GM21576 (cell line): ENCODE measurements around the gene ADAMTSL1.
"Not testable (repeated sequence)": the region's sequence is repeated elsewhere in the genome, so short reads cannot be mapped to it uniquely, and the experiment has no call there.

ENCODE experiments used
- ATAC-seq: cut with Tn5 transposase; IDR thresholded peaks from one replicate; pipeline ENCODE4 v1.9.1; 2021; ENCODE audit warnings: mild to moderate bottlenecking, moderate library complexity; ENCODE audit not compliant: unreplicated experiment

The ADAMTSL1 gene

DNA sequence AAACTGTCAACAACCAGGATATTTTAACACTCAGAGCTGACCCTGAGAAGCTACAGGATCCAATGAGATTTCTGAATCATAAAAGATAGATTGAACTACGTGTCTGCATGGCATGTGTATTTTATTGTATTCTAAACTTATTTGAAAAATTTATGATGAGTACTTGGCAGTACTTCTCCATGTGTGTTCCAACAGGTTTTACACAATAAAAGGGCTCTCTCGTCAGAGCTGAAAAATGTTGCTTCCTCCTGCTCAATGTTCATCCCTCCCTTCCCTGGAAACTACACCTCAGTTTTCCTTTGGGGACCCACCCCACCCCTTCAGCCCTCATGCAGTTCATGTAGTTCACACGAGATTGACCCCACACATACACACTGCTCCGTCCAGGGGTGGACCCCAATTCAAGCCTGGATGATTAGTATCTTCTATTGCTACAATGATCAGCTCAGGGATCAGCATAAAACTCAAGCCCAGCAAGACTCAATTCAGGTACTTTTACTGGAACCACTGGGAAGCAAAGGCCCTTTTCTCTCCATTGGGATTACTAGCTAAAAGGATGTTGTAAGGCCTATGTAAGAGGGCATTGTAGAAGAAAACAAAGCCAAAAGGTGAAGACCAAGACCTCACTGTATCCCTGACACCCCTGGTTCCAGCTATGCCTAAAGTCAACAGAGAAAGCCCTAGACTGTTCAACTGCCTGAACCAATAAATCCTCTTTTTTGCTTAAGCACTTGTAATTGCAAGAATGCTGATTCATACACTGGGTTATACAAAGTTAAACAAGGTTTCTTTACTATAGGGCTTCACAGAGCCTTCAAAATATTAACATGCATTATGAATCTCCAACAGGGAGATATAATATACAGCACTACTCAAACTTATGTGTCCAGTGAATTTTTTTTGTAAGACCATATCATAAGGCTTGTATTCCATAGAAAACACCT lies 446.5 kb downstream of the ADAMTSL1 start:
- ATAC-seq = no peak

- ATAC-seq = no peak
Observed at GRCh38 chr9:18921366-18922075, 447.6 kb downstream of the ADAMTSL1 start.

- ATAC-seq = no peak
Observed at GRCh38 chr9:18922161-18922885, 448.4 kb downstream of the ADAMTSL1 start.

GRCh38 chr9:18923167-18923566 lies 449.2 kb downstream of the ADAMTSL1 start:
- no peak for ATAC-seq

GRCh38 chr9:18923671-18924430 lies 449.9 kb downstream of the ADAMTSL1 start:
- no peak for ATAC-seq

- no peak for ATAC-seq
Observed at GRCh38 chr9:18925880-18926279, 451.9 kb downstream of the ADAMTSL1 start.

- ATAC-seq = no peak
Observed at GRCh38 chr9:18926513-18926912, 452.6 kb downstream of the ADAMTSL1 start.

DNA sequence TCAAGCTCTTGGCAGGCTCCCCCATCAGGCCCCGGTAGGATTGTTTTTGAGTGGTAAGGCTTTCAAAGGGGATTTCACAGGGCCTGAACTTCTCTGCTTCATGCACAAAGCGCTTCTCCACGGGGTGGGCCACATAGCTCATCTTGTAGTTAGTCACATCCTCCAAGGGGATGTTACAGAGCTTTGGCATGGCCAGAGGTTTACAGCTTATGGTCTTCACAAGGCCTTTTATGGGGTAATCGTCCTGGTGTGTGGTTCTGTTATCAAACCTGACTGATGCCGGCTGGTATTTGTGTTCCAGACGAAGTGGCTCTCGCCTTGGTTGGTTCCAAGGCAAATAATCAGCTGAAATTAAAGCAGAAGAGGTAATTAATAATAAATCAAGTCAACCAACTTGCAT lies 454.8 kb downstream of the ADAMTSL1 start:
- ATAC-seq = no peak

DNA sequence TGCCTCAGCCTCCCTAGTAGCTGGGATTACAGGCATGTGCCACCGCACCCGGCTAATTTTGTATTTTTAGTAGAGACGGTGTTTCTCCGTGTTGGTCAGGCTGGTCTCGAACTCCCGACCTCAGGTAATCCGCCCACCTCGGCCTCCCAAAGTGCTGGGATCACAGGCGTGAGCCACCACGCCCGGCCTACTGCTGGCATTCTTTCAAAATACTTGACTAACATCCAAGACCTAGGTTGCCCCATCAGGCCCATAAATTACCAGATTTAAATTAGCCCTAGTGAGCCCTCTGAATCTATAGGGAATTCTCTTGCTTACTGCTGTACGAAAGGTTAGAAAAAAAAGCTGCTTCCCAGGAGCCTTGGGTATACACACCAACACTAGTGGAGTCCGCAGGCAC lies 456.7 kb downstream of the ADAMTSL1 start:
- not testable (repeated sequence) for ATAC-seq

DNA sequence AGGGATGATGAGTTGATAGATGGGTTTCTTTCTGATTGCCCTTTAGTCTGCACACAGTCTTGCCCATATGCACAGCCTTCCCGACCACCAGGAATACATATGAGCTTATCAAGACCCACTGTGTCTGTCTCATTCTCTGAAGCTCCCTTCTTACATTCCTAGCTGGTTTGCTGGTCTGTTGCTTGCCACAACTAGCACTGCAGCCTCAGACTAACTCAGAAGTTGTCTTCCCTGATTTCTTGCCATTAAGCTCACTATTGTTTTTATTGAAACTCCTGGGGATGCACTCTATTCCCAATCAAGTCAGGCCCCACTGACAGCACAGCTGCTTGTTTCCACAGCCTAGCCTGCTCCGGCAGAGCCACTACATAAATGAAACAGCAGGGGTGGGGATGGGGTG lies 461.6 kb downstream of the ADAMTSL1 start:
- no peak for ATAC-seq

DNA sequence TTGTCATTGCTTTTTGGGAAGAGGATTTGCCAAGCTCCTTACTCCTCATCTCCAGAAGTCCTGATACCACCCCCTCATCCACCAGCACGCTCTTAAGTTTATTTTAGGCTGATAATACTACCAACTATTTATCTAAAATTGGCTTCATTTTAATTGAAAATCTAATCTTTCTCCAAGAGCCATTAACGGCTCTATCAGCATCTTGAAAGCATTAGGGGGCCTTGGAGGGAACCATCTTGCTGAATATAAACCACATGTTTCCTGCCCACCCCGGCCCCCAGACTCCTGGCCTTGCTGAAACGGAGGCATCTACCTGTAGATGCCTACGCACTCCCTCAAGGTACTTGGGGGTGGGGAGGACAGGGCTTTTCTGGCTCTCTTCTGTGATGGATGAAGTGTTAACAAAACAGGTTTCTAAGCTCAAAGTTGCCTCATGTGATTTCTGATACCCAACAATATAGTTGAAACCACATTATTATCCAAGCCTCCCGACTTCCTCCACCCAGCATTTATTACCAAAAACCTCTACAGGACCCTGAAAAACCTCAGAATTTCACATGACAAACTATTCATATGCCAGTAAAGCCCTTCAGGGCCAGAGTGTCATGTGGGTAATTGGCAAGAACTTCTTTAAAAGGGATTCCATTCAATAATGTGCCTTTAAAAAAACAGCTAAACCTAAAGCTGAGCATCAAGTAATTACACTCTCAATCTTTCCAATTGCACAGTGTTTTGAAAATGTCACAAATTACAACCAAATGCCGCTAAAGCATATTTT lies 462.3 kb downstream of the ADAMTSL1 start:
- ATAC-seq = no peak

GRCh38 chr9:18939943-18940342 lies 466.0 kb downstream of the ADAMTSL1 start:
- ATAC-seq = no peak

- ATAC-seq = no peak
Observed at GRCh38 chr9:18941060-18941740, 467.2 kb downstream of the ADAMTSL1 start.

- no peak for ATAC-seq
Observed at GRCh38 chr9:18942801-18943200, 468.8 kb downstream of the ADAMTSL1 start.

DNA sequence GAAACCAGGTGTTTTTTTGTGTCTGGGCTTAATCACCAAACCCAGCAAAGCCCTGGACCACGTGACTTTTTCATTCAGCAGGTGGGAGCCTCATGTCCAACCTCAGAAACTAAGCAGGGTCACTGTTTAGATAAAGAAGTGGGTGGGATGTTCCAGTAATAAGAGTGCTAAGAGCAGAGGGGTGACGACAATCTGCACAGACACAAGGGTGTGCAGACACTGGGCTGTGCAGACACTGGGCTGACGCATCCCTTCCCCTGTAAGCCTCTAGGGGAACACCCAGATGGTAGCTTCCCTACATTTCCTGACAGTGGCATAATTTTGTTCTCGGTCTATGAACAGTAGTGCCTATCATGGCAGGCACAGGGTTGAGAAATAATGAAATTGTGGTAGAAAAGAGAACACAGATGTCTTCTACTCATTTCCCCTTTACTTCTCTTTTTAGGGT lies 474.0 kb downstream of the ADAMTSL1 start:
- no peak for ATAC-seq

DNA sequence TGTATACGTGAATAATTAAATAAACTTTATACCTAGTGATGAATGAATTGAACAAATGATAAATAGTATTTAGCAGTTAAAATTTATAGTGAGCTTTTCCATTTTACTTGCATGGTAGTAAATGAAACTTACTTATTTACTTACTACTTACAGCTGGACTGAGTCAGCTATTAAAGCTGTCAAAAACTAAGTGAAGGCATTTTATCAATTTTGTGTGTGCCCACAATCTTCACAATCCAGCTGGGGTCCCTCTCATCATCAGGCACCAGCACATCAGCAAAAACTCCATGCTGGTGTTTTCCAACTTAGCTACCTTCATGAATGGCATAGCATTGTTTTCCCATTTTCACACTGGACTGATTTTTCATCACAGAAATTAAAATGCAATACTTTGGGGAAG lies 478.0 kb downstream of the ADAMTSL1 start:
- ATAC-seq = no peak

DNA sequence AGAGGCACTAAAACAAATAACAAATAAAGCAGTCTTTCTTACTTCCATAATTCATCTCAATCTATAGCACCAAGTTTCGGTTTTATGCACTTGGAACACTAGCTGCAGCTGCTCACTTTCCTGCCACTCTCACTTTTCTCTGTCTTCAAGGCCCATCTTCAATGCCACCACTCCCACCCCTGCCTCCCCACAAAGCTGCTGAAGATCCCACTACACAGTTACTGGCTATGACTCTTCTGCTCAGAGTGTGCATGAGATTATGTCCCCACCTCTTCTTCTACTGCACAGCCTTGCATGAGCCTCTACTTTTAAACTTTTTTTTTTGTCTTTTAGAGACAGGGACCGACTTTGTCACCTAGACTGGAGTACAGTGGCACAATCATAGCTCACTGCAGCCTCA lies 481.7 kb downstream of the ADAMTSL1 start:
- no peak for ATAC-seq
